RKO (cell line): ENCODE results near the gene TGDS.
A peak's percentile ranks its signal among the peaks of the same experiment; 100 is the strongest.
"Not testable (repeated sequence)": the region's sequence is repeated elsewhere in the genome, so short reads cannot be mapped to it uniquely, and the experiment has no call there.

Source experiments
- DNase-seq: peaks from one replicate; pipeline ENCODE4 v3.0.0-alpha.2; 2016; ENCODE audit warnings: low spot score

TGDS gene

GRCh38 chr13:94595950-94596574 lies at the start of gene TGDS:
Gene TGDS (minus strand): TSS chr13:94596152. CDS start chr13:94596136, 16 bp downstream.
- peak; percentile 95 for DNase-seq

- peak; percentile 47 for DNase-seq
Observed at GRCh38 chr13:94641409-94641941, 45.5 kb upstream of the TGDS start.

GRCh38 chr13:94640721-94641120 lies 44.8 kb upstream of the TGDS start:
- DNase-seq: no peak

- DNase-seq: not testable (repeated sequence)
Observed at GRCh38 chr13:94637677-94638076, 41.7 kb upstream of the TGDS start.

- no peak for DNase-seq
Observed at GRCh38 chr13:94636942-94637578, 41.1 kb upstream of the TGDS start.

- not testable (repeated sequence) for DNase-seq
Observed at GRCh38 chr13:94636096-94636495, 40.1 kb upstream of the TGDS start.

GRCh38 chr13:94632226-94632980 lies 36.5 kb upstream of the TGDS start:
- peak; percentile 7 for DNase-seq

GRCh38 chr13:94630858-94631257 lies 34.9 kb upstream of the TGDS start:
- DNase-seq: no peak

- no peak for DNase-seq
Observed at GRCh38 chr13:94623316-94623715, 27.4 kb upstream of the TGDS start.

GRCh38 chr13:94622344-94622743 lies 26.4 kb upstream of the TGDS start:
- DNase-seq: no peak

- DNase-seq: peak; percentile 48
Observed at GRCh38 chr13:94620286-94620896, 24.4 kb upstream of the TGDS start.

- DNase-seq: peak; percentile 48
Observed at GRCh38 chr13:94617389-94618000, 21.5 kb upstream of the TGDS start.

- no peak for DNase-seq
Observed at GRCh38 chr13:94613051-94613450, 17.1 kb upstream of the TGDS start.

GRCh38 chr13:94612050-94612449 lies 16.1 kb upstream of the TGDS start:
- no peak for DNase-seq

- DNase-seq: no peak
Observed at GRCh38 chr13:94610475-94610874, 14.5 kb upstream of the TGDS start.

- DNase-seq: no peak
Observed at GRCh38 chr13:94609196-94609595, 13.2 kb upstream of the TGDS start.

- no peak for DNase-seq
Observed at GRCh38 chr13:94608586-94608985, 12.6 kb upstream of the TGDS start.

GRCh38 chr13:94607939-94608338 lies 12.0 kb upstream of the TGDS start:
- no peak for DNase-seq

- no peak for DNase-seq
Observed at GRCh38 chr13:94607056-94607455, 11.1 kb upstream of the TGDS start.

GRCh38 chr13:94602467-94602866 lies 6.5 kb upstream of the TGDS start:
- no peak for DNase-seq

- peak; percentile 99 for DNase-seq
Observed at GRCh38 chr13:94601446-94602431, 5.8 kb upstream of the TGDS start, which contains the start of gene GPR180. Gene GPR180 (plus strand): TSS chr13:94601857. CDS start chr13:94601928, 71 bp downstream.
